K562 (cell line): ENCODE results near the gene NDUFC2. TPM values are rescaled to one million over a fixed set of nuclear protein-coding genes. Genes with fewer than 3 reads are reported as not detected.
A peak's percentile ranks its signal among the peaks of the same experiment; 100 is the strongest.

Source experiments
- BRF1 ChIP-seq: IDR thresholded peaks from 3 replicates; pipeline ENCODE4 v1.6.1; 2011; ENCODE audit warnings: borderline replicate concordance, mild to moderate bottlenecking; ENCODE audit not compliant: insufficient read length; ENCODE audit errors: extremely low read depth
- CBX8 ChIP-seq: fragments of 200-600 bp; sonication (generic); IDR thresholded peaks from 2 replicates; pipeline ENCODE4 v1.6.1; 2012; ENCODE audit warnings: borderline replicate concordance, mixed run types, low read depth, mild to moderate bottlenecking, moderate library complexity, mixed read lengths, low read length, control low read depth, inconsistent platforms; ENCODE audit not compliant: poor library complexity, severe bottlenecking; ENCODE audit errors: extremely low read depth
- CCNT2 ChIP-seq: IDR thresholded peaks from 2 replicates; pipeline ENCODE4 v1.6.1; 2011; ENCODE audit warnings: borderline replicate concordance, low read depth, mild to moderate bottlenecking, moderate library complexity, mixed read lengths, low read length; ENCODE audit not compliant: insufficient read length; ENCODE audit errors: extremely low read depth
- CHCHD3 ChIP-seq: fragments of 250-450 bp; sonication (Bioruptor Pico); IDR thresholded peaks from 2 replicates; pipeline ENCODE4 v2.1.2; 2022; ENCODE audit warnings: mild to moderate bottlenecking
- CREBBP ChIP-seq: IDR thresholded peaks from one replicate; pipeline ENCODE4 v1.6.1; 2012; ENCODE audit warnings: low read depth, mild to moderate bottlenecking, control low read depth, inconsistent platforms, low read length
- DMBX1 ChIP-seq: fragments of 250-450 bp; sonication (Bioruptor Pico); IDR thresholded peaks from 2 replicates; pipeline ENCODE4 v1.8.0; 2022; ENCODE audit warnings: inconsistent platforms, mild to moderate bottlenecking, moderate library complexity, borderline replicate concordance
- E2F8 ChIP-seq: fragments of 450-650 bp; IDR thresholded peaks from 2 replicates; pipeline ENCODE4 v1.7.1; 2018; ENCODE audit warnings: mild to moderate bottlenecking, low read depth; ENCODE audit not compliant: partially characterized antibody
- EP300 ChIP-seq: IDR thresholded peaks from 2 replicates; pipeline ENCODE4 v1.6.1; 2012; ENCODE audit warnings: low read length, improper control_type of control experiment
- ESRRB ChIP-seq: fragments of 250-450 bp; sonication (Bioruptor Pico); IDR thresholded peaks from 2 replicates; pipeline ENCODE4 v1.5.0; 2020; ENCODE audit warnings: mild to moderate bottlenecking, moderate library complexity, borderline replicate concordance
- ETV6 ChIP-seq, 3 experiments: fragments of 150-350 bp in 1 of 3; sonication (generic) in 1 of 3; formaldehyde crosslinking in 1 of 3; IDR thresholded peaks; 2 replicates each; pipeline versions ENCODE4 v1.6.1 to v1.8.0; 2014 to 2022; ENCODE audit warnings: borderline replicate concordance in 2 of 3, low read depth in 2 of 3, antibody characterized with exemption in 1 of 3, low read length in 1 of 3, mild to moderate bottlenecking in 1 of 3, missing genetic modification reagents in 1 of 3
- HMG20B ChIP-seq: fragments of 250-450 bp; sonication (Bioruptor Pico); IDR thresholded peaks from 2 replicates; pipeline ENCODE4 v1.5.0; 2021; ENCODE audit warnings: mild to moderate bottlenecking
- HMGXB4 ChIP-seq: sonication (generic); formaldehyde crosslinking; IDR thresholded peaks from 2 replicates; pipeline ENCODE4 v1.8.1; 2023; ENCODE audit warnings: mild to moderate bottlenecking, missing genetic modification reagents
- MAFG ChIP-seq: fragments of 450-650 bp; conservative IDR thresholded peaks from 2 replicates; pipeline ENCODE4 v1.6.1; 2016; ENCODE audit warnings: missing genetic modification characterization, missing compliant biosample characterization
- MAFK ChIP-seq: IDR thresholded peaks from 2 replicates; pipeline ENCODE4 v1.6.1; 2011; ENCODE audit warnings: low read length, improper control_type of control experiment
- NEUROD1 ChIP-seq: fragments of 150-350 bp; IDR thresholded peaks from 2 replicates; pipeline ENCODE4 v1.6.1; 2014; ENCODE audit warnings: borderline replicate concordance, low read length, low read depth; ENCODE audit not compliant: partially characterized antibody
- PTBP1 ChIP-seq: fragments of 200-400 bp; formaldehyde crosslinking; IDR thresholded peaks from 2 replicates; pipeline ENCODE4 v1.6.1; 2017; ENCODE audit warnings: low read depth, low read length
- RAD51 ChIP-seq: fragments of 450-650 bp; IDR thresholded peaks from 2 replicates; pipeline ENCODE4 v1.7.1; 2016; ENCODE audit warnings: low read depth, mild to moderate bottlenecking, borderline replicate concordance
- RBFOX2 ChIP-seq: fragments of 200-400 bp; formaldehyde crosslinking; IDR thresholded peaks from 2 replicates; pipeline ENCODE4 v1.6.1; 2017; ENCODE audit warnings: low read depth, mild to moderate bottlenecking, low read length, moderate library complexity
- SRSF1 ChIP-seq: fragments of 200-400 bp; formaldehyde crosslinking; IDR thresholded peaks from 2 replicates; pipeline ENCODE4 v1.6.1; 2017; ENCODE audit warnings: mild to moderate bottlenecking, low read depth, low read length, moderate library complexity
- TCF7 ChIP-seq: sonication (generic); IDR thresholded peaks from 2 replicates; pipeline ENCODE4 v1.6.1; 2016; ENCODE audit warnings: antibody characterized with exemption, borderline replicate concordance
- XRCC3 ChIP-seq: fragments of 450-650 bp; IDR thresholded peaks from 2 replicates; pipeline ENCODE4 v1.6.1; 2017; ENCODE audit warnings: mild to moderate bottlenecking, moderate library complexity
- ZNF12 ChIP-seq: sonication (generic); formaldehyde crosslinking; IDR thresholded peaks from 2 replicates; pipeline ENCODE4 v1.4.0; 2020; ENCODE audit warnings: mild to moderate bottlenecking, missing genetic modification reagents
- polyA plus RNA-seq, 8 experiments: library from polyadenylated mRNA; depleted of rRNA in 4 of 8; stranded (reverse) in 5 of 8; unstranded in 3 of 8; fragments of >200 nt; fragmentation: Nextera tagmentation in 2 of 8; fragmentation: Illumina TruSeq in 1 of 8; extraction: Ambion mirVana in 2 of 8; extraction: Trizol in 1 of 8; gene quantifications; 2 replicates each; pipeline versions ENCODE4 v1.2.1 to v1.2.3, GENCODE V29; 2011 to 2014; ENCODE audit warnings: inconsistent platforms in 1 of 8, missing spikeins in 1 of 8
- total RNA-seq, 7 experiments: library from RNA; depleted of rRNA in 6 of 7; stranded (reverse); fragments of >200 nt in 6 of 7; fragmentation: Illumina TruSeq in 2 of 7; extraction: Trizol in 2 of 7; gene quantifications; 2 replicates each; pipeline versions ENCODE4 v1.2.1 to v1.2.3, GENCODE V29; 2011 to 2021; ENCODE audit warnings: low replicate concordance in 1 of 7

NDUFC2 gene
- total and polyA plus RNA-seq, 9 of the 15 experiments (the other 6 are each of a cell fraction or from before 2014, with no cell fraction given), result 168 to 1,119 (median 442) TPM

GRCh38 chr11:78050964-78051831 lies 28.5 kb downstream of the NDUFC2 start (continued):
- TF ChIP-seq CCNT2, result no peak
- no peak for TF ChIP-seq CBX8
- TF ChIP-seq ETV6 (IDR thresholded peaks at IDR 0.05; ENCODE audit: borderline replicate concordance in 1 of 2, low read depth in 2 of 2, low read length in 1 of 2), result peak; percentile 5 to 19; a peak in 1 of 4 replicates
- TF ChIP-seq ETV6 (CRISPR knock-in tag; IDR thresholded peaks at IDR 0.05; ENCODE audit: borderline replicate concordance), result no peak
- TF ChIP-seq CHCHD3 (CRISPR knock-in tag), result no peak
- TF ChIP-seq RBFOX2, result 0 out of 2 replicates have a peak, but pooled peaks have one; percentile 48
- peak; percentile 91 for TF ChIP-seq DMBX1 (CRISPR knock-in tag)
- no peak for TF ChIP-seq ESRRB (CRISPR knock-in tag)
- no peak for TF ChIP-seq MAFK
- TF ChIP-seq PTBP1, result no peak
- TF ChIP-seq ZNF12 (CRISPR knock-in tag), result no peak
- peak; percentile 57 for TF ChIP-seq NEUROD1
- no peak for TF ChIP-seq CREBBP
- TF ChIP-seq HMG20B (CRISPR knock-in tag), result no peak
- TF ChIP-seq E2F8, result no peak
- no peak for TF ChIP-seq TCF7
- no peak for TF ChIP-seq HMGXB4 (CRISPR knock-in tag)
- no peak for TF ChIP-seq SRSF1
- TF ChIP-seq RAD51, result peak; percentile 20; the same call in 1 of the 2 replicates
- no peak for TF ChIP-seq MAFG (tag)
- TF ChIP-seq XRCC3, result no peak
- no peak for TF ChIP-seq BRF1
- TF ChIP-seq EP300, result peak; percentile 68; the same call in 1 of the 2 replicates
